Chondrocyte (in vitro differentiated cells): ENCODE measurements around the gene DIP2C. TPM values are rescaled to one million over a fixed set of nuclear protein-coding genes. Genes with fewer than 3 reads are reported as not detected.
A peak's percentile ranks its signal among the peaks of the same experiment; 100 is the strongest.
"Not testable (repeated sequence)": the region's sequence is repeated elsewhere in the genome, so short reads cannot be mapped to it uniquely, and the experiment has no call there.

Experiments used
- DNase-seq: peaks from one replicate; pipeline ENCODE4 v3.0.0; 2021; ENCODE audit warnings: mixed read lengths, low spot score
- H3K27ac Mint-ChIP-seq: one replicate; pipeline ENCODE4 v1.8.0; 2021; ENCODE audit warnings: mild to moderate bottlenecking, moderate library complexity, mixed read lengths; ENCODE audit not compliant: unreplicated experiment
- H3K27me3 Mint-ChIP-seq: 2 replicates; pipeline ENCODE4 v1.8.0; 2021; ENCODE audit warnings: low read depth, mixed read lengths
- H3K36me3 Mint-ChIP-seq: 2 replicates; pipeline ENCODE4 v1.8.0; 2021; ENCODE audit warnings: low read depth, mixed read lengths
- H3K4me1 Mint-ChIP-seq: 2 replicates; pipeline ENCODE4 v1.8.0; 2021; ENCODE audit warnings: low read depth, mild to moderate bottlenecking, mixed read lengths
- H3K4me3 Mint-ChIP-seq: one replicate; pipeline ENCODE4 v1.8.0; 2021; ENCODE audit warnings: mild to moderate bottlenecking, moderate library complexity, mixed read lengths; ENCODE audit not compliant: unreplicated experiment
- H3K9me3 Mint-ChIP-seq: 2 replicates; pipeline ENCODE4 v1.8.0; 2021; ENCODE audit warnings: low read depth, mixed read lengths
- CTCF ChIP-seq: fragments of 200-600 bp; sonication (generic); IDR thresholded peaks from 2 replicates; pipeline ENCODE4 v1.5.0; 2021; ENCODE audit warnings: antibody characterized with exemption, mild to moderate bottlenecking, moderate library complexity
- total RNA-seq: library from RNA; stranded (reverse); gene quantifications from 3 replicates; pipeline ENCODE4 v1.2.1, GENCODE V29; 2021

DIP2C gene
- total RNA-seq, 1 donor from 2014 or later = 47.9 TPM

GRCh38 chr10:453647-454046, 235.8 kb downstream of the DIP2C start:
- no peak overlapping the region for H3K27ac Mint-ChIP-seq
- no peaks in the 10 kb centered on the region for H3K36me3 Mint-ChIP-seq
- H3K4me3 Mint-ChIP-seq = no peak overlapping the region
- H3K9me3 Mint-ChIP-seq = no peaks in the 10 kb centered on the region
- H3K4me1 Mint-ChIP-seq = peaks cover 66% of the 10 kb centered on the region
- no peak for TF ChIP-seq CTCF
- DNase-seq = no peak
- H3K27me3 Mint-ChIP-seq = no peaks in the 10 kb centered on the region

- H3K4me3 Mint-ChIP-seq = no peak overlapping the region
- DNase-seq = no peak
- H3K36me3 Mint-ChIP-seq = no peaks in the 10 kb centered on the region
- no peaks in the 10 kb centered on the region for H3K27me3 Mint-ChIP-seq
- no peaks in the 10 kb centered on the region for H3K9me3 Mint-ChIP-seq
- TF ChIP-seq CTCF = peak; percentile 8
- H3K4me1 Mint-ChIP-seq = peaks cover 66% of the 10 kb centered on the region
- peak overlapping the region; percentile 30 for H3K27ac Mint-ChIP-seq
These were observed 236.7 kb downstream of the DIP2C start for GRCh38 chr10:452512-453426.

GRCh38 chr10:451856-452255, 237.6 kb downstream of the DIP2C start:
- Mint-ChIP-seq H3K9me3 (no peaks in the 10 kb centered on the region), H3K4me1 (peaks cover 62% of the 10 kb centered on the region), H3K27ac (no peak overlapping the region), H3K27me3 (no peaks in the 10 kb centered on the region), H3K36me3 (no peaks in the 10 kb centered on the region), H3K4me3 (no peak overlapping the region)
- DNase-seq = no peak
- TF ChIP-seq CTCF = no peak

- no peak overlapping the region for H3K27ac Mint-ChIP-seq
- H3K9me3 Mint-ChIP-seq = no peaks in the 10 kb centered on the region
- H3K4me3 Mint-ChIP-seq = no peak overlapping the region
- no peak for TF ChIP-seq CTCF
- peaks cover 54% of the 10 kb centered on the region for H3K4me1 Mint-ChIP-seq
- H3K36me3 Mint-ChIP-seq = no peaks in the 10 kb centered on the region
- H3K27me3 Mint-ChIP-seq = no peaks in the 10 kb centered on the region
- DNase-seq = no peak
These were observed 238.4 kb downstream of the DIP2C start for GRCh38 chr10:451021-451471.

GRCh38 chr10:450463-450862, 239.0 kb downstream of the DIP2C start:
- no peaks in the 10 kb centered on the region for H3K36me3 Mint-ChIP-seq
- DNase-seq = no peak
- no peak overlapping the region for H3K4me3 Mint-ChIP-seq
- H3K27ac Mint-ChIP-seq = no peak overlapping the region
- H3K4me1 Mint-ChIP-seq = peaks cover 54% of the 10 kb centered on the region
- no peaks in the 10 kb centered on the region for H3K9me3 Mint-ChIP-seq
- TF ChIP-seq CTCF = no peak
- no peaks in the 10 kb centered on the region for H3K27me3 Mint-ChIP-seq

GRCh38 chr10:449331-449730, 240.1 kb downstream of the DIP2C start:
- H3K27ac Mint-ChIP-seq, H3K4me3 Mint-ChIP-seq, H3K27me3 Mint-ChIP-seq, H3K9me3 Mint-ChIP-seq, DNase-seq, H3K36me3 Mint-ChIP-seq: not testable (repeated sequence)
- H3K4me1 Mint-ChIP-seq = peaks cover 46% of the 10 kb centered on the region
